Nucleus accumbens (tissue), 56 donors: ENCODE results near the gene SURF1.

Source experiments
- DNase-seq, 56 donors: peaks; one replicate each; lab custom pipeline; 2025; lab: John Stamatoyannopoulos, UW

SURF1 gene

GRCh38 chr9:133367221-133367620 lies 10.9 kb upstream of the SURF1 start:
- no peak for DNase-seq

- DNase-seq: no peak
These were observed 10.1 kb upstream of the SURF1 start for GRCh38 chr9:133366435-133366834.

GRCh38 chr9:133362359-133363044 lies 6.2 kb upstream of the SURF1 start:
- no peak for DNase-seq

GRCh38 chr9:133361507-133362092 lies 5.3 kb upstream of the SURF1 start:
- no peak for DNase-seq

GRCh38 chr9:133360400-133361393 lies 4.4 kb upstream of the SURF1 start:
- DNase-seq: no peak

- DNase-seq: peak in 1 of 56 donors; percentile 5
These were observed 3.3 kb upstream of the SURF1 start for GRCh38 chr9:133359399-133360175.

GRCh38 chr9:133357656-133358055 lies 1.4 kb upstream of the SURF1 start:
- no peak for DNase-seq

- peak in 1 of 56 donors; percentile 69 for DNase-seq
These were observed 368 bp downstream of the SURF1 start for GRCh38 chr9:133355881-133356357.

- no peak for DNase-seq
These were observed 1.5 kb downstream of the SURF1 start for GRCh38 chr9:133354766-133355165.

GRCh38 chr9:133353548-133353947 lies 2.7 kb downstream of the SURF1 start:
- DNase-seq: no peak

- no peak for DNase-seq
These were observed 3.5 kb downstream of the SURF1 start for GRCh38 chr9:133352635-133353340.

GRCh38 chr9:133351908-133352634 lies 4.2 kb downstream of the SURF1 start:
- peak in 2 of 56 donors; percentile 7 to 37 for DNase-seq

- no peak for DNase-seq
These were observed 4.8 kb downstream of the SURF1 start for GRCh38 chr9:133351526-133351907.

GRCh38 chr9:133349965-133350616 lies 6.2 kb downstream of the SURF1 start:
- DNase-seq: no peak

- DNase-seq: peak in 1 of 56 donors; percentile 36
These were observed 7.3 kb downstream of the SURF1 start for GRCh38 chr9:133348718-133349573.

GRCh38 chr9:133347985-133348717 lies 8.1 kb downstream of the SURF1 start, which contains the start of the genes MED22 and RPL7A:
Gene MED22 (minus strand): TSS chr9:133348131. CDS start chr9:133346662, 1,469 bp downstream.
Gene RPL7A (plus strand): TSS chr9:133348218. CDS start chr9:133348244, 26 bp downstream.
- peak in 55 of 56 donors; percentile 43 to 94 (median 82) for DNase-seq
